Raji (cell line): ENCODE results near the gene TMTC3.
A peak's percentile ranks its signal among the peaks of the same experiment; 100 is the strongest.

Experiments
- POLR2A ChIP-seq: IDR thresholded peaks from 2 replicates; pipeline ENCODE4 v1.6.1; 2011; ENCODE audit warnings: low read depth, low read length, control low read depth; ENCODE audit not compliant: insufficient read depth

TMTC3 gene

DNA sequence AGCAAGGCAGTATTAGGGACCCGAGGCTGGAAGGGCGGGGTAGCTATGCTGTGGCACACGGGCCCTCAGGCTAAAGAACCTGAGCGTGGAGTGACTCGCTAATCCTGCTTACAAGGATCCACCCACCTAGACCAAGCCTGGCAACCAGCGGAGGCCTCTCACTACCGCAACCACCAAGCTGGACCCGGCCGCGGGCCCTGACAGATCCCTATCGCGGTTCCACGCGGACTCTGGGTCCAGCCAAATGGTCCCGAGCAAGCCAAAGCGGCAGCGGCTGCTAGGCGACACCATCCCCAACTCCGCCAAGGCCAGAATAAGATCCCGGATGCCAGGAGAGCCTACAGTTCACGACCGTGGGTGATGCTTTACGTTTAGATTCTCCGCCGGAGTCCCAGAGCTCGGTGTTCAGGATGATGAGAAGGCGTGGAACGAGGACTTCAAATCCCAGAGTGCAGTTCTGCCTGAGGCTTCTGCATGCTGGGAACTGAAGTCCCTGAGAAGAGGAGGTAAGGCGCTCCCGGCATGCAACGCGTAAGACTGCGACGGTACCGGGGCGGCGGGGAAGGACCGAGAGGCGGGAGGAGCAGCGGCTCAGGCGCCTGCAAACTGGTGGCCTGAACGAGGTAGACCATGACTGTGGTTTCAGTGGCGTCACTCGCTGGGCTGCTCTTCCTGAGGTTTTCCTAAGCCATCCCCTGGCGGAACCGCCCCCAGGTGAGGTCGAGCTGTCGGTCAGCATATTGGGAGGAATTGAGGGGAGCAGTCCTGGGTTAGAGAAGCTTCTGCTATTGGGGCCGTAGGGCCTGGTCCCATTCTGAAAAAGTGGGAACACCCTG is at the start of gene TMTC3, which contains the start of gene CEP290:
Gene TMTC3 (plus strand): TSS at position 534 of the 836 bp plus-strand sequence. CDS start 6,009 bp downstream, outside the sequence.
Gene CEP290 (minus strand): TSS at position 315 of the 836 bp plus-strand sequence. CDS start 781 bp downstream, outside the sequence.
- TF ChIP-seq POLR2A, result peak; percentile 83

DNA sequence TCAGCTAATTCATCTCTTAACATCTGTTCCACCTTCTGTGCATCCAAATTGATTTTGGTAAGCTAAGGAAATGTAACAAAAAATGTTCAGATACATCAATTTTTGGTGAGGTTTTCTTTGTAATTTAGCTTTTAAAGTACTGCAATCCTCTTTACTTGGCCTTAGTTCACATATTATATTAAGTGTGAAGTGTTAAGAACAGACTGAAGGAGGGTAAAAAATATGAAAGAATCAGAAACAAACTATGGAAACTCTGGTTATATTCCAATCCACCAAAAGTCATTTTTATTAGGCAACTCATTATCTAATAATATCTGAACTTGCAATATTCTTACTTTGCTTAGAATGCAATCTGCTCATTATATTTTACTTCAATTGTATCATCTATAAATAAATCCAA is 49.3 kb upstream of the TMTC3 start:
- no peak for TF ChIP-seq POLR2A

DNA sequence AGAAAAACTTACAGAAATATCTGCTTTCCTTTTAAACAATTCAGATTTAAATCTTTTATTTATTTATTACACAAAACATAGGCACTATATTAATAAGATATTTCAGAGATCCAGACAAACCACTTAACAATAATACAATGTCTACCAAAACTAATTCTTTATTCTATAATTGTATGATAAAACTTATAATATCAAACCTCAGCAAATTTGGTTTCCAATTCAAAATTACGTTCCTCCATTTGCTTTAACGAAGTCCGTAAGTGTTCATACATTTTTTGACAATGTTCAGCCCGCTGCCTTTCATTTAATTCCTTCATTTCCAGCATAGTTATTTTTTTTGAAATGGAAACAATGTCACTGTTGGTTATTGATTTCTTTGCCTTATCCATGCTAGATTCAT is 48.5 kb upstream of the TMTC3 start:
- TF ChIP-seq POLR2A, result no peak

DNA sequence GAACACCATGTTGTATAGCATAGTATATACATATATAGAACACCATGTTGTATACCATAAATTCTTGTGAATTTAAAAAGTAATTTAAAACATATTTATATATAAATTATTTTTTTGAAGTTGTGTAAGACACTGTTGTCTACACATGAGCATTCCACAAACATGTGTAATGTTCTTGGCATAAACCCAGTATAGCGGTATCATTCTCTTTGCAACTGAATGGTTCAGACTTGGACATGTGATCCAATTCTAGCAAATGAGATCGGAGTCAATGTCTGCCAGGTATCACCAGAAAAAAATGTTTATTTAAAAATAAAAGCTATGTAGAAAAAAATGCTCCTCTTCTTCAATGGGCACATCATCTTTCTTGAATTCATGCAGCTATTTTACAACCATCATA is 34.1 kb upstream of the TMTC3 start:
- TF ChIP-seq POLR2A, result no peak

DNA sequence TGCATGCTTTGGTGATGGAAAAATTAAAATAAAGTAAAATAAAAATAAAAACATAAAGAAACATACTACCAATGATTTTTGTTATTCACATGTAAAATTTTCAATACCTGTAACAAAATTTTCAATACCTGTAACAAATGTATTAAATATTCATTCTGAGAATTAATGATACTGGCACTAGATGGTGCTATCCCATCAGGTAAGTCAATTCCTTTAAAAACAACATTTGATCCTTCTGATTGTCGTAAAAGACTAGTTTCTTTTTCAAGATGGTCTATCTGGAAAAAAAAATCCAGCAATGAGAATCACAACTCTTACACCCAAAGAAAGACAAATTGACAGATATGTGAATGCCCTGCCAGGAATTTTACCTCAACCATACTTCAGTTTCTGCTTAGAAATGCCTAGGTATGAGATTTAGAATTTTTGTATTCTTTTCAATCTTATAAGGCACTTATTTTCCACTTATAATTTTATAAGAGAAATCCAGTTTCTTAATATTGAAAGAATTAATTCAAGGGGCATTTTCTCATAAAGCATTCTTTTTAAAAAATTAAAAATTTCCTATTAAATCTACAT is 30.9 kb upstream of the TMTC3 start:
- no peak for TF ChIP-seq POLR2A

DNA sequence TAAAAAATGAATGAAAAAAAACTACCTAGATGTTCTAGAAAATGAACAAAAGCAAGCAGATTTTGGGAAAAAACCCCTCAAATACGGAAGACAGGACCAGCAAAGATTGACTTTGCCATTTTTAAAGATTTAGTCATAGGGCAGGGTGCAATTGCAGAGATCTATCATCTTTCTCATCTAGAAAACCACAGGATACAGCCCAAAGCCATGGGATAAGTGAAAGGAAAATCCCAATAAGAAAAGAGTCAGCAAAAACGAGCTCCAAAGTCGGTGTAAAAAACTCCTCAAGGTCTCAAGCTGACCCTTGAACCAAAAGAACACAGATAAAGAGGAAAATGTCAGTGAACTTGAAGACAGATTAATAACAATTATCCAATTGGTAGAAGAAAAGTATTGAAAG is 28.2 kb upstream of the TMTC3 start:
- TF ChIP-seq POLR2A, result no peak

DNA sequence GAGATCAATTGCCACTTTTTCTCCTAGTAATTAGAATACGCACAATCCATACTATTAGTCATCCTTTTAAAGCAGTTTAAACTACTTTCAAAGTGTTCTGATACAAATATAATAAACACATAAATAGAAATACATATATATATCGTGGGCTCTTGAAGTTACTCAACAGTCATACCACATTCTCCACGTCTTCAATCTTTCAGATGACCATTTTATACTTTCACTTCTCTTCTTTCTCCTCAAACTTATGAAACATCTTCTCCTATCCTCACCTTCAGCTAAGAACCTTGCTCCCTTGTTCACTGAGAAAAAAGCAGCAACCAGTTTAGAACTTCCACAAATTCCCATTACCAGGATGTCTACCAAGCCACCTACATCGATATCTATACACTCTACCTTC is 19.4 kb upstream of the TMTC3 start:
- no peak for TF ChIP-seq POLR2A

DNA sequence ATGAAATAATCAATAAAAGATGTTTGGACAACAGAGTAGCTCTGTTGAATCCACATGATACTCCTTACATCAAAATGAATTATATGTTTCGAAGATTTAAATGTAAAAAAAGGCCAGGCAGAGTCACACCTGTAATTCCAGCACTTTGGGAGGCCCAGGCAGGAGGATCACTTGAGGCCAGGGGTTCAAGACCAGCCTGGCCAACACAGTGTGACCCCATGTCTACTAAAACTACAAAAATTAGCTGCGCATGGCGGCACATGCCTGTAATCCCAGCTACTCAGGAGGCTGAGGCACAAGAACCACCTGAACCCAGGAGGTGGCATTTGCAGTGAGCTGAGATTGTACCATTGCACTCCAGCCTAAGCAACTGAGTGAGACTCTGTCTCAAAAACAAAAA is 15.0 kb upstream of the TMTC3 start:
- TF ChIP-seq POLR2A, result no peak

DNA sequence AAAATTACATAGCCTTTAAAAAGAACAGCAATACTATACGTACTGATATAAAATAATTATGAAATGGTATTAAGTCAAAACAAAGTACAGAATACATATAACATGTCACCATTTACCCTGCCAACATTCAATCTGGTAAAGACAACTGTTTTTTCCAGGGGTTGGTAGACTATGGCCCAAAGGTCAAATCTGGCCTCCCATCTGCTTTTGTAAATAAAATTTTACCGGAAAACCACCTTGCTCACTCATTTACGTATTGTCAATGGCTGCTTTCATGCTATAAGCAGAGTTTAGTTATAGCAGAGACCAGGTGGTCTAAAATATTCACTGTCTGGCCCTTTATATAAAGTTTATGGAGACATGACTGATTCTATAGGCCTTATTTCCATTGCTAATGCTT is 14.3 kb upstream of the TMTC3 start:
- no peak for TF ChIP-seq POLR2A

DNA sequence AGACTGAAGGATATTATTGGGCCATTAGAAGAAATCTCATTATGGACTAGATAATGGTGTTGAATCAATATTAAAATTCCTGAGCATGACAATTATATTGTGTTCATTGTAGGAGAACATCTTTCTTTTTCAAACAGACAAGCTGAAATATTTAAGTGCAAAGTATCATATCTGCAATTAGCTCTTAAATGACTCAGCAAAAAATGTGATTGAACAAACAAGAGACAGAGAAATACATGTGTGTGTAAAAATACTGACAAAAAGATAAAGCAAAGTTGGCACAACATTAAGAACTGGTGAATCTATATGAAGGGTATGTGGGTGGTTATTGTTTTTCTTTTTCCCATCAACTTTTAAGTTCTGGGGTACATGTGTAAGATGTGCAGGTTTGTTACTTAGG is 9.7 kb upstream of the TMTC3 start:
- no peak for TF ChIP-seq POLR2A

DNA sequence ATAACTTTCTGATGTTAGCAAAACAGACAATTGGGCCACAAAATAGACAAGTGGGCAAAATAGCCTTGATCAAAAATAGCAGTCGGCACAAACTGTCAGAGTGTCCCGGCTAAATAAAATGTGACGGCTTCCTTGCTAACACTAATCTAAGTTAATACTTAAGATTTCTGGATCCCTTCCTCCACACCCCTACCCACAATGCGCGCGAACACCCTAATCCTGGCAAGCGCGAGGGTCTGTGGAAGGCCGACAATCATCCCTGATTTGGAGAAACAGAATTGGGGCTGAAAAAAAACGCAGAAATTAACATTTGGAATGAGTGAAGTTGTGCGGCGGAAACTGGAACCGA is 708 bp upstream of the TMTC3 start:
- TF ChIP-seq POLR2A, result no peak

DNA sequence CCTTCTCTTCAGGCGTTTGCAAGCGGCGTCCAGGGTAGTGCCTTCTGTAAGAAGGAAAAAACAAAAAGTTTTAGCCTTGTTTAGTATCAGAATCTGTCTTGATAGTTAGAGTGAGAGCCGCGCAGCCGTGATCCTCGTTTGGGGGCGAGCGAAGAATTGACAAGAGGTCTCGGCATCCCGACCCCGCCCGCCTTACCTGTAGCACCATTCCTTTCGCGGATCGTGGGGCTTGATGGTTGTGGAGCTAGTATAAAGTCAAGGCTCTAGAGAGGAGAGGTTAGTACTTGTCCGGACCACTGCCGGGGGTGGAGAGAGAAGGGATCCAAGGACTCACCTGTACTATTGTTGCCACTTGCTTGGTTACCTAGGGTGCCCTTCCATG is 494 bp downstream of the TMTC3 start:
- no peak for TF ChIP-seq POLR2A

DNA sequence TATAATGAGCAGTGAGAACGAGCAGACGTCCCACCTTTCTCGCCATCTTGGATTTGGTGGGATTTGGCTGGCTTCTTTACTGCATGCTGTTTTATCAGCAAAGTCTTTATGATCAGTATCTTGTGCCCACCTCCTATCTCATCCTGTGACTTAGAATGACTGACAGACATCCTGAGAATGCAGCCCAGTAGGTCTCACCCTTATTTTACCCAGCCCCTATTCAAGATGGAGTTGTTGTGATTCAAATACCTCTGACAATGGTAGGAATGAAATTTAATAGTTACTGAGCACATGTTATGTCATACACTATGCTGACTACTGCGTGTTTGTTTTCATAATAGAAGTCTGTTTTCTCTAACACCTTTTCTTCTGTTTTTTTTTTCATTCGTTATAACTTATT is 1.9 kb downstream of the TMTC3 start:
- no peak for TF ChIP-seq POLR2A

DNA sequence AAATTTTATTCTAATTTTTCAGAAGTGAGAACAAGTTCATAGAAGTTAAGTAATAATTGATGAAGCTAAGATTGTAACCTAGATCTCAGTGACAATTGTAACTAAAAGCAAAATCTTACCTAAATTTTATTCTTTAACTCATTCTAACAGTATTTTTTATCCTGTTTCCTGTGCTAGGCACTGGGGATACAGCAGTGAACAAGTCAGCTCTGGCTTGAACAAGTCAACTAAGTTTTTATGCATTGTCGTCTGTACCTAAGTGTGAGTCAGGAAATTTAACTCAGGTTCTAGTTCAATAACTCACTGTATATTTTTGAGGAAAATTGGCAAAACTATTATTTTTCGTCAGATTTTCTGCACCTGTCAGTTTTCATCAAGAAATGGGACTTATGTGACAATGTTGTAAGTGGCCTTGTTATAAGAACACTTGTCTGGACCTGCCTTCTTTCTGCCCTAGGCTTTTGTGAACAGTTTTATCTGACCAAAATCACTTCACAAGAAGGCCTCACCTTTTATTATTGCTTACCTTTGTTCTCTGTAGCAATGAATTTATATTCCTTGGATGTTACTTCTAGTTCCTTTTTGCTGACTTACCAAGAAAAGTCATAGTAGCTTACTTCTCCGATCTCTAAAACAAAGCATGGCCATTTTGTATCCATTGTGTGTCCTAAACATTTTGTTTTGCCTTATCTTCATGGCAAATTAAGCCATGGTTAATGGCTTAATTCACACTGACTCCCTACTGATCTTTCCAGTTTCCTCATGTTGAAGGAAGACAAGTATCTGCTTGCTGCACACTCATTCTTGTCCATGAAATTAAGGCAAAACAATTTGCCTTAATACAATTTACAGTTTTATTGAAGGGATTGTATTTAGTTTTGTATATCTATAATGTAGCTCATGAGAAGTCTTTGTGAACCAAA is 2.7 kb downstream of the TMTC3 start:
- TF ChIP-seq POLR2A, result no peak

DNA sequence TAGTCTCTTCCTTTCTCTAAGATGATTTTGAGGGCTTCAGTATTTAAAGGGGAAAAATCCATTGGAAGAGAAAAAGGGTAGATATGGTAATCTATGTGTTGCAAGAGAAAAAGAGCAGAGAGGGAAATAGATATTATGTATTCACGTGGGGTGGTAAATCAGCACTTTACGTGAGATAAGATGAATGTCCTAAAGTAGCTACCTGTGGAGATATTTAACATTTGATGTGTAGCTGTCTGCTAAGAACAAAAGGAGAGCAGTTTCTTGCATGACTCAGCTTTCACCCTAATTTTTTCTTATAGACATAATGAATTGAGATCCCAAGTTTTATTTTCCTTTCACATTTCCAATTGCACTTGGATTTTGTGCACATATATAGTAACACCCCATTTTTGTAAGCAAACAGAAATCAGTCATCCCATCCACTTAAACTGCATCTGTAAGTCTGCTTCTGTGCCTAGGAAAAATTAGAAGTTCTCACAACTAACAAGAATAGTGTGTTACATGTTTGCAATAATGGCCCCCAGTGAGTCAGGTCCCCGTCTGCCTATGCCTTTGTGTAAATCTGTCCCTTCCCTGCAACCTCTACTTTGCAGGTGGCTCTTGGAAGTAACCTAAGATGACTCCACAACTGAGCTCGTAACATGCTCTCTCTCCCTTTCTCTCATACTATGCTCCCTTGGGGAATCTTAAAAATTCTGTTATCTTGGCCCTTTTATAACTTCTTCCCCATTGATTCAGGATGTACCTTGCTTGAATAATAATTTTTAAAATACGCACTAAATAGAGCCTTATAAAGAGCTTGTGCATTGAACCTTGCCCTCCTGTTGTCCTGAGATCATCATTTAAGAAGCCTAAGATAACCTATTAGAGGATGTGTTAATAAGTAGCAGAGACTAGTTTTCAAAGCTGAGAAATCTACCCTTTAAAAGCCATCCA is 3.7 kb downstream of the TMTC3 start:
- no peak for TF ChIP-seq POLR2A

DNA sequence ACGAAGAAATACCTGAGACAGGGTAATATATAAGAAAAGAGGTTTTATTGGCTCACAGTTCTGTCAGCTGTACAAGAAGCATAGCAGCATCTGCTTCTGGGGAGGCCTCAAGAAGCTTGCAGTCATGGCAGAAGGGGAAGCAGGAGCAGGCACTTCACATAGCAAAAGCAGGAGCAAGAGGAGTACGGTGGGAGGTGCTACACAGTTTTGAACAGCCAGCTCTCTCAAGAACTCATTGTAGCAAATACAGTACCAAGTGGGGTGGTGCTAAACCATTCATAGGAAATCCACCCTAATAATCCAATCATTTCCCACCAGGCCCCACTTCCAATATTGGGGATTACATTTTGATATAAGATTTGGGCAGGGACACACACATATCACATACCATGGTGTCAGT is 8.0 kb downstream of the TMTC3 start:
- TF ChIP-seq POLR2A, result no peak
